HS-5 (cell line): ENCODE data around the gene FNDC11.
A peak's percentile ranks its signal among the peaks of the same experiment; 100 is the strongest.
"Not testable (repeated sequence)": the region's sequence is repeated elsewhere in the genome, so short reads cannot be mapped to it uniquely, and the experiment has no call there.

Experiments
- DNase-seq: peaks from one replicate; pipeline ENCODE4 v3.0.0-alpha.2; 2012; ENCODE audit warnings: low read depth

Gene FNDC11, protein sequence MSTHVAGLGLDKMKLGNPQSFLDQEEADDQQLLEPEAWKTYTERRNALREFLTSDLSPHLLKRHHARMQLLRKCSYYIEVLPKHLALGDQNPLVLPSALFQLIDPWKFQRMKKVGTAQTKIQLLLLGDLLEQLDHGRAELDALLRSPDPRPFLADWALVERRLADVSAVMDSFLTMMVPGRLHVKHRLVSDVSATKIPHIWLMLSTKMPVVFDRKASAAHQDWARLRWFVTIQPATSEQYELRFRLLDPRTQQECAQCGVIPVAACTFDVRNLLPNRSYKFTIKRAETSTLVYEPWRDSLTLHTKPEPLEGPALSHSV

DNA sequence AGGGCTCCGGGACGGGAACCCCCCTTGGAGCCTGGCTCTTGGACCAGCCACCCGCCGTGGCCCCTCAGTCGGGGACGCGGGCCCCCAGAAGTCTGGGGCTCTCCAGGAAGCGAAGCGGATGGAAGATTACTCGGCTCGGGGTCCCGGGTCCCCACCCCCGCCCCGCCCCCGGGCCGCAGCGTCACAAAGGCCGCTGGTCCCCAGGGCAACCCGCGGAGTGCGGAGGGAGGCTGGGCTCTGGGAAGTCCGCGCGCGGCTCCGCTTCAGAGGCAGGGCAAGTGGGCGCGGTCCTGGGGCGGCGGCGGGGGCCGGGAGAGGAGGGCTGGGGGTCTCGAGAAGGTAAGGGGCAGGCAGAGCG is at the start of gene FNDC11:
Gene FNDC11, plus strand, starts transcription at position 227 of the 358 bp plus-strand sequence. CDS start 1,505 bp downstream, outside the sequence.
- no peak for DNase-seq

DNA sequence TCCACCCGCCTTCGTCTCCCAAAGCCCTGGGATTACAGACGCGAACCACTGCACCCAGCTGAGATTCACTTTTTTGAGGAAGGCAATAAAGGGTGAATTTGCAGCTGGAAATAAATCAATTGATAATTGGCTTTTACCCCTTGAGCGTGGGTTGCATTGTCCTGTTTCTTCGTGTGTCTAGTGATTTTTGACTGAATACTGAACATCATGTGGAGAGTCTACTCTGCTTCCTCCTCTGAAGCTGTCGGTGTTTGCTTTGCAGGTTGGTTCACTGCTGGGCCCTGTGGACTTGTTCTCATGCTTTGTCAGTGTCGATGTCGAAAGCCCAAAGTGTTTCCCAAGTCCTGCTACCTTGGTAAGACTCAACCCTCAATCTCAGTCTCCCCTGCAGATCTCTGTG is 49.3 kb upstream of the FNDC11 start:
- no peak for DNase-seq

DNA sequence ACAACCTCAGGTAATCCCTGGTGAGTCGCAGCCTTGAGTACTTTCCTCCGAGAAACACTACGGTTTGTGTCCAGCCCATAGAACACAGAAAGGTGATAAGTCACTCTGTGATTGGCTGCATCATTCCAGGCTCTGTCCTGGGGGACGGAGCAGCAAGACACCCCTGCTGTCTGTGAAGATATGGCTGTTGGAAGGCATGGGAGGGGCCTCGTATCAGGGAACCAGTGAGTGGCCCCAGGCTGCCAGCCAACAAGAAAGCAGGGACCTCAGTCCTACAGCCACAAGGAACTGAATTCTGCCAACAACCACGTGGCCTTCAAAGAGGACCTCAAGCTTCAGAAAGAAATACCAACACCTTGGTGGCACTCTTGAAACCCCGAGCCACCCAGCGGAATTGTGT is 48.7 kb upstream of the FNDC11 start:
- no peak for DNase-seq

DNA sequence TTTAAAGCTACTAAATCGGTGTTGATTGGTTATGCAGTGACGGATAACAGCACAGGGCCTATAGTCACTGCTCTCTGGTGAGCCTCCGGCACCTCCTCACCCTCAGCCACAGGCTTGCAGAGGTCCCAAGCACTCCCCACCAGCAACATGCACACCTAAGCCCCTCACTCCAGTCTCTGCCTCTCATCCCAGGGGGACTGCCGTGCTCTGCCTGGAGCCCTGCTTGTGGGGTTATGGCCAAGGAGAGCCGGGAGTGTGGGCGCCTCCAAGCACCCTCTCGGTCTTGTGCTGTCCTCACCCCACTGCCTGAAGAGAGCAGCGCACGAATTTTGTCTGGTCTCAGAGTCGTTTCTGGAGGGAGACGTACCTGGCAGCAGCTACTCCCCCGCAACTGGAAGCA is 48.2 kb upstream of the FNDC11 start:
- no peak for DNase-seq

DNA sequence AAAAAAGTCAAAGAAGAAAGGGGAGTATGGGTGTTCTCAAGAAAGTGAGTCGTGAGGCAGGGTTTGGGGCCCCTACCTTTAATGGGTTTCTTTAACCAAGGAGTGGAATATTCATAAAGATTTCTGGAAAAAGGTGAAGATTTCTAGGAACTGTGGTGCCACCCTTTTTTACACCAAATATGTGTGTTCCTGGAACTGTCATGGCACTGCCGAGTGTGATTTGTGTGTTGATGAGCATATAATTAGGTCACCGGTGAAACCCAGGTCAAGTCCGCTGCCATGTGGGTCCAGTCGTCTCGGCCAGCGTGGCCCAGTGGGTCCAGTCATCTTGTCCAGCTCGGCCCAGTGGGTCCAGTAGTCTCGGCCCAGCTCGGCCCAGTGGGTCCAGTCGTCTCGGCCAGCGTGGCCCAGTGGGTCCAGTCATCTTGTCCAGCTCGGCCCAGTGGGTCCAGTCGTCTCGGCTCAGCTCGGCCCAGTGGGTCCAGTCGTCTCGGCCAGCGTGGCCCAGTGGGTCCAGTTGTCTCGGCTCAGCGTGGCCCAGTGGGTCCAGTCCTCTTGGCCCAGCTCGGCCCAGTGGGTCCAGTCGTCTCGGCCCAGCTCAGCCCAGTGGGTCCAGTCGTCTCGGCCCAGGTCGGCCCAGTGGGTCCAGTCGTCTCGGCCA is 46.7 kb upstream of the FNDC11 start:
- no peak for DNase-seq

DNA sequence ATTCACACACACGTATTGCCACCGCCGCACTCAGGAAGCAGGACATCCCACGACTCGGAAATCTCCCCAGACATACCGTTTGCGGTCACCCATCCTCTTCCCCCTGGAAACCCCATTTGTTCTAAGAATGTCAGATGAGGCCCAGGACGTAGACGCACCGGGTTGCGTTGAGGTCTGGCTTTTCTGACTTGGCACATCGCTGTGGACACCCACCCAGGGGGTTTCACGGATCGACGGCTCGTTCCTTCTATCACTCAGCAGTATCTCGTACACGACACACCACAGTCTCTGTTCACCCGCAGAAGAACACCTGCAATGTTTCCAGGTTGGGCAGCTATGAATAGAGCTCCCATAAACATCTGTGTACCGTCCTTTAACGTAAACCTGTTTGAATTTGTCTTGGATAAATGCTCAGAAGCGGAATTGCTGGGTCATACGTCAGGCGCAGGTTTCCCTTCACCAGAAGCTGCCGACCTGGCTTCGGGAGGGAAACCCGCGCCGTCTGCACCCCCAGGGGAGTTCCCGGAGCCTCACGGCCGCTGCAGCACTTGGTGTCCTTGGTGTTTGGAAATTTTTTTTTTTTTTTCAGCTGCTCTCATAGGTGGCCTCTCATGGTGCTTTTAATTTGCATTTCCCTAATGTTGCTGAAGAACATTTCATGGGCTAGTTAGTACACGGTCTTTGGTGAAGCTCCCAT is 45.7 kb upstream of the FNDC11 start:
- no peak for DNase-seq

DNA sequence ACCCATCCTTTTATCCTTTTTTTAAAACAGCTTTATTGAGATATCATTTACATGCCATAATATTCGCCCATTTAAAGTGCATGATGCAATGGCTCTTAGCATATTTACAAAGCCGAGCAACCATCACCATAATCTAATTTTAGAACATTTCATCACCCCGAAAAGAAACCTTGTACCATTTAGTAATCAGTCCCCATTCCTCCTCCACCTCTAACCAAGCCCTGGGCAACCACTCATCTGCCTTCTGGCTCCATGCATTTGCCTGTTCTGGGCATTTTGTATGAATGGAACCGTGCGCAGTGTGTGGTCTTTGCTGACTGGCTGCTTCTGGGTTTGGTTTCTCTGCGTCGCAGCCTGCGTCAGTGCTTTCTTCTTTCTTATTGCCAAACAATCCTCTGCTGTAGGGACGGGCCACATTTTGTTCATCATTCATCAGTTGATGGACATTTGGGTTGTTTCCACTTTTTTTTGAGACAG is 44.8 kb upstream of the FNDC11 start:
- no peak for DNase-seq

DNA sequence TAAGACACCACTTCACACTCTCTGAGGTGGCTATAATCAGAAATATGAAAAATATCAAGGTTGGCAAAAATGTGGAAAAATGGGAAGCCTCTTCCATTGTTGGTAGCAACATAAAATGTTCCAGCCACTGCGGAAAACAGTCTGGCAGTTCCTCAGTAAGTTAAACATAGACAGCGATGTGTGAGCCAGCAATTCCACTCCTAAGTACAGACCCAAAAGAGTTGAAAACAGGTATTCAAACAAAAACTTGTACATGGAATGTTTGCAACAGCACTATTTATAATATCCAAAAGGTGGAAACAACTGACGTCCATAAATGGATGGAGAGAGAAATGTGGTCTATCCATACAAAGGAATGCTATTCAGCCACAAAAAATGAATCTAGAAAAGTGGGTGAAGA is 40.8 kb upstream of the FNDC11 start:
- DNase-seq: no peak

DNA sequence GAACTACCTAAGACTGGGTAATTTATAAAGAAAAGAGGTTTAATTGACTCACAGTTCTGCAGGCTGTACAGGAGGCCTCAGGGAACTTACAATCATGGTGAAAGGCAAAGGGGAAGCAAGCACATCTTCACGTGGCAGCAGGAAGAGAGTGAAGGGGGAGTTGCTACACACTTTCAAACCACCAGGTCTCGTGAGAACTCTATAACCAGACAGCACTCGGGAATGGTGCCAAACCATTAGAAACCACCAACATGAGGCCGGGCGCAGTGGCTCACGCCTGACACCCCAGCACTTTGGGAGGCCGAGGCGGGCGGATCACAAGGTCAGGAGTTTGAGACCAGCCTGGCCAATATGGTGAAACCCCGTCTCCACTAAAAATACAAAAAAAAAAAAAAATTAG is 39.4 kb upstream of the FNDC11 start:
- DNase-seq: not testable (repeated sequence)

DNA sequence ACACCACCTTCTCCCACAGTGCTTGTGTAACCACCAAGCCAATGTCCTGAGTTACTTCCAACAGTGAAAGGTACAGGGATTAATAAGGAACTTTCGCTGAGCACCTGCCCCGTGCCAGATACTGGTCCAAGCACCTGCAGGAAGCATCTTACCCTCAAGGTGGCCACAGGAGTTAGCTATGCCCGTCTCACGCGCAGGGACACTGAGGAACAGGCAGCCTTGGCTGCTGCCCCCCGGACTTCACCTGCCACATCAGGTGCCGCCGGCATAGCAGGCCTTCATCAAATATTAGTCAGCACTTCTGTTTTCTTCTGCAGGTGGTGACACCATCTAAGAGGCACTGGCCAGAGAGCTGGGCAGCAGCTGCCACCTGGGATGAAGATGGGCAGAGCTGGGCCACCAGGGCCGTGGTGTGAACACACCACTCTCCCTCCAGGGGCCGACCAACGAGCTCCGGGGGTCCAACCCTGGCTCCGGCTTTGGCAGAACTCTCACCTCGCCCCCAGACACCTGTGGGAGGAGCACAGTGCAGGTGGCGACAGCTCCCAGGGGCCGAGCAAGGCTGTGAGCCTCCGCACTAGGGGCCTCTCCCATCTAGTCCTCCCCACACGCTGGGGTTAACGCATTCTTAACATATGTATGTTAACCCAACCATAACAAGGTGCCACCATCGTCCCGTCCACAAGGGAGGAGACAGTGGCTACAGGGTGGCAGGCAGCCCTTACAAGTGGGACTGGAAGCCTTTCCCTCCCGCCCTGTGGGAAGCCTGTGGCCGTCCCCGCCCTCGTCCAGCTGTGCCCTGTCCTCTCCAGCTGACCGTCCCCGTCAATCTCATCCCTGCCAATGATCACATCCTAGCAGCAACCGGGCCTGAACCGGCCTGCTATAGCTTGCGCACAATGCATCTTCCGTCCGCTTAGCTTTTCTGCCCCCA is 36.3 kb upstream of the FNDC11 start:
- DNase-seq: no peak

DNA sequence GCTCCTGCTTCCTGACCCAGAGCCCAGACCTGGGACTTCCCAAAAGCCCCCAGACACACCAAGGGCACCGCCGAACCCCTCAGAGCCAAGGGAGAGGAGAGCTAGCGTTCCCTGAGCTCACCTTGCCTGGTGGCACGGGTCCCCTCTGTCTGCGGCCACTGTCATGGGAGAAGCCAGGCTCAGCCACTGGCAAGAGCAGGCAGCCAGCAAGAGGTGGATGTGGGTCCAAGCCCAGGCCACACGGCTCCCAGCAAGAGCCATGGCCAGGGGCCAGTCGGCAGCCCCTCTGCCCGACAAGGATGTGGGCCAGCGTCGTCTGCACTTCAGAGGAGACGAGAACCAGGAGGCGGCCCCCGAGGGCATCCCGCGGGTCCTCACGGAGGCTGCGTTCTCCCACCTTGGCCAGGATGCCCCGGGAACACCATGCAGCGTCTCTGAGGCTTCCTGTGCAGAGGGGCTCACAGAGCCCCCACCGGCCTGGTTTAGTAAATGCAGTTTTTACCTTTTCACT is 35.6 kb upstream of the FNDC11 start:
- no peak for DNase-seq

DNA sequence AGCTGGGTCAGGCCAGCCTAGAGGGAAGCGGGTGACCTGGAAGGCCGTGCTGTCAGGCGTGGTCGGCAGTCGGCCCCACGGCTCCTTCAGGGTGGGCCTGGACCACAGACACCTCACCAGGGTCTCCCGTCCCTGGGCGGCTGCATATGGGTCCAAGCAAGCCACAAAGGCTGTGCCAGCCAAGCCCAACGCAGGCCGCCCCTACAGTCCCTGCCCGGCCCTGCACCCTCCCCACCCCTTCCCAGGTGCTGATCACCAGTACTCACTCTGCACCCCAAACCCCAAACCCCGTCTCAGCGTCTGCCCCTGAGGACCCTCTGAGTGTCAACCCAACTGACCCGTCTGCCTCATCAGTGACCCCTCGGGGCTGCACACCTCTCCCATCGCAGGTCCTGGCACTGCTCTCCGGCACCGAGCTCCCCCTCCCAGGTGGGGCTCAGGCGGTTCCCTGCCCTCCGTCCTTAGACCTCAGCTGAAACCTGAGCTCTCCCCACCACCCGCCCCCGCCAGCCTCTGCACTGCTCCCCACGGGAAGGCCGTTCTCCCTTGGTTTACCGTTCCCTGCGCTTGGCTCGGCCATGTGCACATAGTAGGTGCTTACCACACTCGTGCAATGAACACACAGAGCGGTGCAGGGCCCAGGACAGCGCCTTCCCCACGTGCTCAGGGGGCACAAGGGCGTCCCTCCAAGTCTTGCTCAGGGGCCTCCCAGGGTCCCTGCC is 34.9 kb upstream of the FNDC11 start:
- no peak for DNase-seq

DNA sequence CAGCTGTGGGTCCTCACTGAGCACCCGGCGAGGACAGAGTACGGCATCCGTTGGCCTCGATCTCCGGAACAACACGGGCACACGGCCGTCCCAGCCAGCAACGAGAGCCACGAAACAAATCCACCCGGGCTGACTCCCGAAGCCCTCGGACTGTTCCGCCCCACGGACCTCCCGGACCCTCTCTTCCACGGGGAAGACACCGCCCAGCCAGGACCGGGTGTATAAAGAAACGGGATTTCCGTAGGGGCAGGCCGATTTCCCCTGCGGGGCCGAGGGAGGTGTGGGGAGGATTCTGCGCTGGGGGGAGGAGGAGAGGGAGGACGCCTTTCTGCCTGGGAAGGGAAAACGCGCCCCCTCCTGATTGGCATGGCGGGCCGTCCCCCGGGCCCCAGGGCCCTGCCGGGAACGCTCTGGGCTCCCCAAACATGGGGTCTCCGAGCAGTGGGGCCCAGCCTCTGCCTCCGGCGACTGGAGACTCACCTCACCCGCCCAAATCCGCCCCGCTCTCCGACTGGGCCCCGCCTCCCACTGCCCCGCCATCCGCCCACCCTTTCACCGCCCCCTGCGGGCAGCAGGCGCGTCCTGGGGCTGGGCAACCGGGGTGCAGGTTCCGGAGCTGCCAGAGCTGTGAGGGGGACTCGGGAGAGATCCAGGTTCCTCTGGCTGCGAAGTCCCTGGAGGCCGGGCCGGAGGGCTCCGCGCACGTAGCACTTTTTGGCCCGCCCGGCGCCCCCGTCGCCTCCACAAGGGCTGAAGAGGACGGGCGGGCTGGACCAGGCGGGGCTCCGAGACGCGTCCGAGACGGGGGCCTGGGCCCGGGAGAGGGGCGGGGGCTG is 34.1 kb upstream of the FNDC11 start:
- peak; percentile 40 for DNase-seq

DNA sequence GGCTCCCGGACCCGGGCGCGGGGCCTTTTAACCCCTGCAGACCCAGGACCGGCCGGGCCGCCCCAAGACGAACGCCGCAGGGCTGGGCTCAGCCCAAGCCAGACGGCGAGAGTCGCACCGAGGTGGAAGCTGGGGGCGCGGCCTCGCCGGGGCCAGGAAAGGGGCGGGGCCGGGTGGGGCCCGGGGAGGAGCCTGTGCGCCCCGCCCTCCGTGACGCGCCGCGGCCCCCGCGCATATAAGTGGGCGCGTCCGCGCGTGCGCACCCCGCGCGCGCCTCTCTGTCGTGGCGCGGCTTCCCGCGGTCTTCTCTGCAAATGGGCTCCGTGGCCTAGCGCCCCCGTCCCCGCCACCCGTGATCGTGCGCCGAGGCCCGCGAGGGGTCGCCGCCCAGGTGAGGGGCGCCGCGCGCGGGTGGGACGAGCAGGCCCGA is 33.4 kb upstream of the FNDC11 start, which contains the start of gene PPDPF:
Gene PPDPF, plus strand, starts transcription at position 262 of the 430 bp plus-strand sequence. CDS start 544 bp downstream, outside the sequence.
- DNase-seq: no peak

DNA sequence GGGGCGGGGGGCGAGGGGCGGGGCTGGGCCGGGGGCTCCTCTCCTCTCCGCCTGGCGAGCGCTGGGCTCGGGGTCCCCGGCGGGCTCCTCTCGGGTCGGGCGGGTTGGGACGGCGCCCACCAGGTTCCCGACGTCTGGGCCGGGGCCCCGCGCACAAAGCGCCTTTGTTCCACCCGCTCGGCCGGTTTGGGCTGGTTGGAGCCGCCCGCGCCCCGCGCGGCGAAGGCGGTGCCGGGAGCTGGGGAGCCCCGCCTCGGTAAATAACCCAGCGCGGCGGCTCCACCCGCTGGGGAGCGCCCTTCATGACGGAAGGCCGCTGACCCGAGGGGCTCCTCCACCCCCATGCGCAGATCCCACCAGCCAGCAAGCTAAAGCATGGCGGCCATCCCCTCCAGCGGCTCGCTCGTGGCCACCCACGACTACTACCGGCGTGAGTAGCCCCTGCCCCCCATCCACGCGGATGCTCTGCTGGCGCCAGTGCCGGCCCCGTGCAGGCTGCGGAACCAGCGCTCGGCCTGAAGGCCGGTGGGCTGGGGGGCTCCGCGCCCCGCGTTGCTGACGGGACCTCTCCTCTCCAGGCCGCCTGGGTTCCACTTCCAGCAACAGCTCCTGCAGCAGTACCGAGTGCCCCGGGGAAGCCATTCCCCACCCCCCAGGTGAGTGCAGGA is 32.9 kb upstream of the FNDC11 start:
- no peak for DNase-seq

DNA sequence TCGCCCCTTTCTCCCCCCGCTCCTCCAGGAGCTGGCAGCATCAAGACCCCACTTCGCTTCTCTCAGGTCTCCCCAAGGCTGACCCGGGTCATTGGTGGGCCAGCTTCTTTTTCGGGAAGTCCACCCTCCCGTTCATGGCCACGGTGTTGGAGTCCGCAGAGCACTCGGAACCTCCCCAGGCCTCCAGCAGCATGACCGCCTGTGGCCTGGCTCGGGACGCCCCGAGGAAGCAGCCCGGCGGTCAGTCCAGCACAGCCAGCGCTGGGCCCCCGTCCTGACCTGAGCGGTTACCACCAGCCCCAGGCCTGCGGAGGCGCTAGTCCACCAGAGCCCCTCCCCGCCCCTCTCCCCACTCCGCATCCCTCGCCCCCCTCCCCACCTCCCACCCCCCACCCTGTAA is 32.4 kb upstream of the FNDC11 start:
- no peak for DNase-seq

DNA sequence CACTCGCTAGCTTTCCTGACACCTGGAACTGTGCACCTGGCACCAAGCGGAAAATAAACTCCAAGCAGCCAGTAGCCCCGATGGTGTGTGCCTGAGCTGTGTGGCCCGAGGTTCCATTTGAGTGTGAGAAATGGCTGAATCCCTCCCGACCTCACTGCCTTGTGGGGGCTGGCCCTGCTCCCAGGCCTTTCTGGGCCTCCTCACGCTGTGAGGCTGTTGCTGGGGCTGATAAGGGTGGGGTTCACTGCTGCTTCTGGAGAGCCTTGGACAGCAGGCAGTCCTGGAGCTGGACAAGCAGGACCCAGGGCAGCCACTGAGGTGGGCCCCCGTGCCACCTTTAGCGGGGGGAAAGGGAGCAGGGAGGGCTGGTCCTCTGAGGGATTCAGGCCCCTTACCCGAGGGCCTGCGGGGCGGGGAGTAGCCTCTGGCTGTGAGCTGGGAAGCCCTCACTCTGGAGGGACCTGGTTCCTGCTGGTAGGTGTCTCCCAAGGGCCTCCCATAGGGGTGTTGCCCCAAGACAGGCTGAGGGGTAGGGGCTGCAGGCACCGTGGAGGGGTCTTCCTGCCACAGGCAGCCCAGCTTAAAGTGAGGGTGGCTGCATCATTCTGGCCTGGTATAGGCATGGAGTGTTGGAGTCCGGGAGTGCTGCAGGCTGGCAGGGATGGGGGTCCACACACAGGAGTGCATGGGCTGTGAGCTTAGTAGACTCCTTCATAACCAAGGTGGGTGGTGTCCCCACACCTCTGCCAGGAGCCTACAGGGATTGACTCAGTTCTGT is 31.7 kb upstream of the FNDC11 start:
- DNase-seq: no peak

DNA sequence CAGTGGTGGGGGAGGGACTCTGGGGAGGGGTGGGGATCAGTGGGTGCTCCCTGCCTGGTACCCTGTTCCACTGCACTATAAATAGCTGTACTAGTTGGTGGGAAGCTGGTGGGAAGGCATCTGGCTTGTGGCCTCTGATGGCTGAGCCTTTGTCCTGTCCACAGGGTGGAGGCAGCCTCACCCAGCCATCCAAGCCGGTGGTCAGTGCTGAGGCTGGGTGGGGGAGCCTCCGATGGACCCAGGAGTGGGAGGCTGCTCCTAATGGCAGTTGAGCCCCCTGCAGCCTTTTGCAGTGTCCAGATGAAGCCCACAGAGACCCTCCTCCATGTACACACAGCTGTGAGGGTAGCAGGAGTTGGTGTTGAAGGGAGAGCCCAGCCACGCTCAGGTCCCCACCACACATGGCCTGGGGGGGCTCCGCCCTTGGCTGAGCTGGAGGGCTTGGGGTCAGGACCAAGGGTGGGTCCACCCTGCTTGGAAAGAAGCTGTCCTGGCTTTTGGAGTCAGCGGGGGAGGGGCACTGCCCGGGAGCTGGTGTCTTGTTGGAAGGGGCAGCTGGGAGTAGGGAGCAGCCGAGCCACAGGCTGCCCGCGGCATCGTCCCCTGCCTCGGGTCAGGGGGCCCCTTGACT is 30.9 kb upstream of the FNDC11 start:
- no peak for DNase-seq
